Measurements from ENCODE around the gene SAP25.

SAP25 gene

DNA sequence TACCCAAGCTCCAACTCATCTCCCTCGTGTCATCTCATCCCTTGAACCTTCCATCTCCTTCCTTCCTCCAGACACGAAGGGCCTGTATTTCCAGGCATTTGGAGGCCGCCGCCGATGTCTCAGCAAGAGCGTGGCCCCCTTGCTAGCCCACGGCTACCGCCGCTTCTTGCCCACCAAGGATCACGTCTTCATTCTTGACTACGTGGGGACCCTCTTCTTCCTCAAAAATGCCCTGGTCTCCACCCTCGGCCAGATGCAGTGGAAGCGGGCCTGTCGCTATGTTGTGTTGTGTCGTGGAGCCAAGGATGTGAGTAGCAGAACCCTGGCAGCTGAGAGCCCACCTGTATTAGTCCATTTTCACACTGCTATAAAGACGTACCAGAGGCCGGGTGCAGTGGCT lies 17.9 kb upstream of the SAP25 start:
- no peak for DNase-seq

DNA sequence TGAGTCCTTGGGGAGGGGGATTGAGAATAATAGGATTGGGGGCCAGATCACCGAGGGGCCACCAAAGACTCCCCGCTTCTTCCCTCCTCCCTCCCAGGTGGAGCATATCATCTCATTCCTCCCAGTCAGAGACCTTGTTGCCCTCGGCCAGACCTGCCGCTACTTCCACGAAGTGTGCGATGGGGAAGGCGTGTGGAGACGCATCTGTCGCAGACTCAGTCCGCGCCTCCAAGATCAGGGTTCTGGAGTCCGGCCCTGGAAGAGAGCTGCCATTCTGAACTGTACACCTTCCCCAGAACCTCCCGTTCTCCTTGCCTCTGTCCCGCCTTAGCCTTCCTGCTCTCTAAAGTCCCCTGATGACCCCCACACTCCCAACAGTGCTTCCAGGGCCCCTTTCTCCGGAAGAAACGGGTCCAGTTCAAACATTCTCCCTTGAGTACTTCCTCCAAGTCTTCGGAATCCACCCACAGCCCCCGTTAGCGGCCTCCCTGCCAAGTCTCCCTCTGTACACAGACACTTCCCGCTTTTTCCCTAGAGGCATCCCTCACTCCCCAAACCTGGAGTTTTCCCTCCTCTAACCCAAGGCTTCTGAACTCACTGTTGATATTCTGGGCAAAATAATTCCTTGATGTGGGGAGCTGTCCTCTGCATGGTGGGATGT lies 16.5 kb upstream of the SAP25 start:
- no peak for DNase-seq

DNA sequence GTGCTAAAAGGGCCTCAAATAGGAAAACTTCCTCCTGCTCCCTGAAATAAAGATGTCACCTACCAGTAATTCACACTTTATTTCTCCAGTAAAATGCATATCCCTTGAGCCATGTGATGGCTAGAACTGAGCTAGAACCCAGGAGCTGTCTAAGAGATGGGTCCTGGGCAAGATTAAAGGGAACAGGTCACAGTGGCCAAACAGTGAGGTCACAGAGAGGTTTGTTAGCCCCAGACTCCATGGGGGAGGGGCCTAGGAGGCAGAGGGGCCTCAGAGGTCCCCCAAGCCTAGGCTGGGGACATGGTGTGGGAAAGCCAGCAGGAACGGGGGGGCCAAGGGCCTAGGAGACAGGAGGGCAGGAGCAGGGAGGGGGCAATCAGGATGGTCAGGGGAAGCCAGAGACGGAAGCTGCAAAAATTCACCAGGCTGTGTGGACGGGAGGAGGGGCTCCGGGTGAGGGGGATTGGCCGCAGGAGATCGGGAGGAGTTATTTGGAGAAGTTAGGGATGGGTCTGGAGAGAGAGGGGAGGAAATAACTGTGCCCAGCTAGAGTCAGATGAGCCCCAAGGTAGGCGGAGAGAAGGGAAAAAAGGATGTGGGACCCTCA lies 15.7 kb upstream of the SAP25 start:
- DNase-seq, result no peak

DNA sequence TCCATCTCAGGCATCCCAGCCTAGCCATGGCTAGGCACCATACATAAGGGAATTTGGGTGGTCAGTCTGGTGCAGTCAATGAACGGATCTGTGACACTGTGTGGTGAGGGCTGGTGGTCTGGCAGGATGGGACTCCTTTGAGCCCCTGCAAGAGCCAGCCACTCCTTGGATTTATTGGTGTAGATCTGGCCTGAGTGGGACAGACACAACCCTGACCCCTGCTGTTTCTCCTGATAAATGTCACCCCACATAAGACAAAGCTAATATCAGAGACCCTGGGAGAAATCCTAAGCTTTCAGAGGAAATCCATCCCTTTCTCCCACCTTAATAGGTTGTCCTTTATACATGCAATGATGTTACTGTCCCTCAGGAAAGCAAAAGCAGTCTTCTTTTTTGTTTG lies 14.7 kb upstream of the SAP25 start:
- no peak for DNase-seq

DNA sequence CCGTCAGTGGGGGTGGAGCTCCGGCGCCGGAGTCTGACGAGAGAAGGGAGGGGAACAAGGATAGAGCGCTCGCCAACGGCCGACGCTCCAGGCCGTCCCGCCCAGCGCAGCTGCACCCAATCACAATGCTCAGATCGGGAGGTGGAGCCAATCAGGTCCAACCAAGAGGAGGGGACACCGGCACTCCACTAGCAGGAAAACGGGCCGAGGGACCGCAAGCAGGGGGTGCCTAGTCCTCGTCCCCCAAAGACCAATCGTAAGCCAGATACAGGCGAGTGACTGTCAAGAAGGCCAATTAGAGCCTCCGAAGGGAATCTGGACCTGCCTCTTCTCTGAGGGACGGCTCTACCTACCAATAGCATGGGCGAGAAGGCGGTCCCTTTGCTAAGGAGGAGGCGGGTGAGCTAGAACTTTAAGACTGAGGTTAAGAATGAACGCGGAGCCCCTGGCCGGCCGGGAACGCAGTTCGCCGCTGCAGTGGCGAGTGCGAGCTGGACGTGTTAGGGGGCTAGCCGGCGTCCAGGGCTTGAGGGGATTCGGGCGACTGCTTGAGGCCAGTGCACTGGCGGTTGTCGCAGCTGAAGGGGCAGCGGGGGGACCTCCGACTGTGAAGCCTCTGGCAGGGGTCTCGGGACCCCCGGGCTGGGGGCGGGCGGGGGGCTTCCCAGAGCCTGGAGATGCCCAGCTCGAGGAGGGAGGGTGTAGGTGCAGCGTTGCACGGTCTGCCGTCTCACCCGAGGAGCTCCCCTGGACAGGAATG lies 12.7 kb upstream of the SAP25 start, which contains the start of gene FBXO24:
Gene FBXO24 (plus strand): TSS at position 63 of the 760 bp plus-strand sequence. CDS start 298 bp downstream, at position 361.
- DNase-seq, result peak; percentile 100

DNA sequence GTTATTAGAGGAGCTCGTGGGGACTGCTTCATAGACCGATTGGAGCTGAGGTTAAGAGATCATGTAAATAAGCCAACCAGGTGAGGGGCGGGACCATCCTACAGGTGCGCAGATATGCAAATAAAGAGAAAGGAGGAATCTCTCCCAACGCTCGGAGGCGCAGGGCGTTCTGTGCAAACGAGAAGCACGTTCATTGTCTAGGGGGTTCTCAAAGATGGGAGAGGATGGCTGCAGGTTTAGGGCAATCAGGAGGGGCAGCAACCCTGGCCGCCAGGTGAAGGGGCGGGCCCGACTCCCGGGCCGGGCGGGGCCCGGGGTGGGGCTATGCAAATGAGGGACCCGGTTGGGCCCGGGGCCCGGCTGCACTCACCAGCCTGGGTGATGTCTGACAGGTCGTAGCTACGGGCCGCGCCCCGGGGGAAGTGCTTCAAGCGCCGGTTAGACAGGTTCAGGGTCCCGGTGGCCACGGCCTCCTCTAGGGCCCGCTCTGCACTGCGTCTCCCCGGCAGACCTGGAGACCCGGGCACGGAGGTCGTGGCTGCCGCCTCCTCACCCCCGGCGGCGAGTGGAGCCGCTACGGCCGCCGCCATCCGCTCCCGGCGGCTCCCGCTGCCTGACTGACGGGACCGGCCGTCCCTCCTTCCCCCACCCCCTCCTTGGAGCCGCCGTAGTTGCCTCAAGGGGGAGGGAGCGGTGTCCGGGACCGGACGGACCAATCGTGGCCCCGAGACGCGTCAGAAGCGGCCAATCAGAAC lies 12.0 kb upstream of the SAP25 start, which contains the start of gene LRCH4:
Gene LRCH4 (minus strand): TSS at position 619 of the 755 bp plus-strand sequence. CDS start 29 bp downstream, at position 590.
- no peak for DNase-seq

DNA sequence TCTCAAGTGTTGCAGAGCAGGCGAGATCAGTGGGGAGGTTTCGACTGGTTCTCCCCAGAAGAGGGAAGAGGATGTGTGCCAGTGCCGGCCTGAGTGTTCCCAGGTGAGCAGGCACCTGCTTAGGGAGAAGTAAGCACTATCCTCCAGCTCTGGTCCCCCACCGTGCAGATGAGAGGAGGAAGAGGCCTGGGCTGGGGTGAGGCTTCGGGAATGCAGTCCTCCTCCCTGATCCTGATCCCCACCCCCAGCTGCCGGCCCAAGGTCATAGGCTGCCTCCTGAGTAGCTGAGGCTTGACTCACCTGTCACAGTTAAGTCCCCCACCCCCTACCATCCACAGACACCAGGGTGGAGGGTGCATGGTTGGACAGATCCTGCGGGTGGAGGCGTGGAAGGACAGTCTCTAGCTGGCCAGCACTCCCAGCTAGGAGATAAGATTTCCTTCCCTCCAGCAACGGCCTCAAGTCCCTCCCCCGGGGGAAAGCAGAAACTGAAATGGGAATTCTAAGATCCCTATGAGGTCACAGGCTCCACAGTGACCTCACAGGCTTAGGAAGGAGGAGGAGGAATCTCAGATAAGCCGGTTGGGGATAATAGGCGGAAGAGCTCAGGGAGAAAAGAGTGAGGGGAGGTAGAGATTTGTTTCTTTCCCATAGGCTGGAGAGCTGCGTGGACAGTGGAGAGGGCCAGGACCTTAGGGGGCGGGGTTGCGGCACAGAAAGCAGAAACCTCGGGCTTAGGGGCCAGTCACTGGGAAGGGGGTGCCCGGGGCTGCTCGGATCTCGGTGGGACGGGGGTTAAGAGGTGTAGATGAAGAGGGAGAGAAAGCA lies 11.2 kb upstream of the SAP25 start:
- peak; percentile 48 for DNase-seq

DNA sequence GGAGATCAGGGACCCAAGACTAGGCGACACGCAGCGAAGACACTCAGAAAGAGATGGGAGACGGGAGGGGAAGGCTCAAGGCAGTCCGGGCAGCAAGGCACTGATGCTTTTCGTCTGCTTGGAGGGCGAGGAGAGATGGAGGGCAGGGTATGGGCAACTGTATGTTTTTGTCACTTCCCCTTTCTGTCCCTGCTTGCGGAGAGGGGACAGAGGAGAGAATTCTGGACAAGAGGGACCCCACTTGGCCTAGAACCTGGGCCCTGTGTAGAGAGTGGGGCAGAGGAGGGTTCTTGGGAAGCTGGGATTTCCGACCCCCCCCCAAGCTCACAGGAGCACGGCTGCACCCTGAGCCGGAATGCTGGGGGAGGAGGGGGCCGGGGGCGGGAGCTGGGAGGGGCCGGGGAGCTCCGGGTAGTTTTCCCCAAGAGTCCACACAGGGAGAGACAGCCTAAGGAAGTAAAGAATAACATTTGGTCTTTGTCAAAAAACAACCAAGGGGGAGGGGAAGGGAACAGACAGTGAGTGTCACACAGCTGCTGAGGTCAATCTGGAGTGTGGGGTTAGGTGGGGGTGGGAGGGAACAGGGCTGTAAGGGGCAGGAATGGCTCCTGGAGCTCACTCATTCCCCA lies 10.5 kb upstream of the SAP25 start:
- DNase-seq, result no peak

DNA sequence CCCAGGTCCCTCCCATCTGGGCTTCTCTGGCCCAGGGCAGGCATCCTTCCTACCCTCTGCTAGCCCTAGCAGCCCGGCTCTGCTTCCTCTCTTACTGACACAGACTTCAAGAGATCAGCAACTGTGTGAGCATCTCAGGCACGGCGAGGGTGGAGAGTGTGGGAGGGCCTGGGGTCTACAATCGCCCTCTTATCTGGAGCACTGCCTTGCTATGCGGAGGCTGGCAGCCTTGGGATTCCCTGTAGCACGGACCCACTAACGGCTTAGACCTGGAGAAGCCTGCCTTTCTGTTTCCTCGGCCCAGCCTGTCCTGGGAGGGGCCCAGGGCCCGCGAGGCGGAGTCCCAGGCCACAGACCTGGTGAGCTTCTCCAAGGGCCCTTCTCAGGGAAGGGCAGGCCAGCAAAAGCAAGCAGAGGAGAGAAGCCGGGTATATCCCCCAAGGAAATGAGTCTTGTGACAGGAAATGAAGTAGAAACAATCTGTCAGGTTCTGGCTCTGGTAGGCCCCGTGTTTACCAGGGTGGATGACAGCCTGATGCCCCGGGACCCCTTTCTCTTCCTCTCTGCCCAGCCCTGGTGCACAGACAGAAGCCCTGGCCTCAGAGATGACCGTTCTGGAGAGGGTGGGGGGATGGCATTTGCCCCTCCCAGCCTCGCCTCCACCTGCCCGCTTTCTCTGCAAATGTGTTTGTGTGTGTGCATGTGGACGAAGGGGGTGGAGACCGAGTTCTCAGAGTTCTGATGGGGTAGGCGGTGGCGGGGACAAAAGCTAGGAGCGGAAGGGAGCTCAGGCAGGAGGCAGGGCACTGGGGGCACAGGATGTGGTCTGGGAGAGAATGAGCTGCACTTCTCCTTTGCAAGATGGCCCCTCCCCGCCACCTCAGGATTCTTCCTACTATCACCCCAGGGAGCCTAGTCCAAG lies 9.7 kb upstream of the SAP25 start:
- no peak for DNase-seq

DNA sequence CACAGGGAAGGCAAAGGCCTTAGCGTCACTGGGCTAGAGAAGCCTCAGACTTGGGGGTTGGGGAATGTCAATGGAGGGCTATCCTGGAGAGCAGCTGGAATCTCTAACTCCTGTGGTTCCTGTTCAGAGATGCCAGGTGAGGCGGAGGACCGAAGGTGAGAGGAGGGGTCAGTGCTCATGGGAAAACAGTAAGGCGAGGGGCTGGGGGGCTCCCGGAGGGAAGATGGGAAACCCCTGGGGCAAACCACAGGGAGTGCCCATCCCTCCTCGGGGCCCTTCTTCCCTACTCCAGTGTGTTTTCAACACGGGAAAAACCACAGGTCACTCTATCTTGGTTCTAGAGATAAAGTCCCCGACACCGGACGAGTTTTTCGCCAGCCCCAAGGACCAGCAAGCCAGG lies 8.9 kb upstream of the SAP25 start:
- no peak for DNase-seq

DNA sequence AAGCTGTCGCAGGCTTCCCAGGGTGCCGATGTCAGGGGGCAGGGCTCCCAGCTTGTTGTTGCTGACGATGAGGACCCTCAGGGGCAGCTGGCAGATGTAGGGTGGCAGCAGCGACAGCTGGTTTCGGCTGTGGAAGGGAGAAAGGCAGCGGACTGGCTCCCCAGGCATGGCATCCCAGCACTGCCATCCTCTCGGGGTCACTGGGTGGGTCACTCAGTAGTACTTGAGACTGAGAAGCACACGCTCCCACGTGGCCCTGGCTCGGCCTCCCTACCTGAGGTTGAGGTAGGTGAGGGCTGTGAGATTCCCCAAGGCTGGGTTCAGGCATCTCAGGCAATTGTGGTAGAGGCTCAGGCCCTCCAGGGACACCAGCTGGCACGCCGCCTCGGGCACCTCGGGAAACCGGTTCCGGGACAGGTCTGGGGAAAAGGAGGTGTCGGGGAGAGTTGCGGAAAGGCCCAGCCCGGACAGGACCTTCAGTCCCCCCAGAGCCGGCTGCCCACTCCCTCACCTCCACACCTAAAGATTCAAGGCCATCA lies 8.4 kb upstream of the SAP25 start:
- DNase-seq, result peak; percentile 33

DNA sequence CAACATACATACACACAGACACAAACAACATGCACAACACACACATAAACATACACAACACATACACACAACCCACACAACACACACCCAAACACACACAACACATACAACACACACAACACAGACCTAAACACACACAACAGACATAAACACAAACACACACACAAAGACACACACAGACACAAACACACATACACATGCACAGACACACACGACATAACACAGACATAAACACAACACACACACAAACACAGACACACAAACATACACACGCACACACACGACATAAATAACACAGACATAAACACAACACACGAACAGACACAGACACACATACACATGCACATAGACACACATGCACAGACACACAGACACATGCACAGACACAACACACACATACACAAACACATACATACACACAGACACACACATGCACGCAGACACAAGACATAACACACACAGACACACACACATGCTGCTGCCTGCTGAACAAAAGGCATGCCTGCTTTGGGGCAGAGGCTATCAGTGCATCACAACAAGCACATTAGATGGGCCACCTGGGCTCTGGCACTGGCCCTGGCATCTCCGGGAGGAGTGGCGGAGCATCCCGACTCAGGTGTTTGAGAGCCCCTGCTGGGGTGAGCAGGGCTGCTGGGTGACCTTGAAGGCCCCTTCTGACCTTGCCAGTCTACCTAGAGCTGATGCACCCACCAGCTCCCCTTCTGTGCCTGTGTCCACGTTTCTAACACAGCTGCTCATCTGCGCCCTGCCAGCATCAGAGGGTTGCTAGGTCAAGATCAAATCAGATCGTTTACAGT lies 7.0 kb upstream of the SAP25 start:
- DNase-seq, result no peak

DNA sequence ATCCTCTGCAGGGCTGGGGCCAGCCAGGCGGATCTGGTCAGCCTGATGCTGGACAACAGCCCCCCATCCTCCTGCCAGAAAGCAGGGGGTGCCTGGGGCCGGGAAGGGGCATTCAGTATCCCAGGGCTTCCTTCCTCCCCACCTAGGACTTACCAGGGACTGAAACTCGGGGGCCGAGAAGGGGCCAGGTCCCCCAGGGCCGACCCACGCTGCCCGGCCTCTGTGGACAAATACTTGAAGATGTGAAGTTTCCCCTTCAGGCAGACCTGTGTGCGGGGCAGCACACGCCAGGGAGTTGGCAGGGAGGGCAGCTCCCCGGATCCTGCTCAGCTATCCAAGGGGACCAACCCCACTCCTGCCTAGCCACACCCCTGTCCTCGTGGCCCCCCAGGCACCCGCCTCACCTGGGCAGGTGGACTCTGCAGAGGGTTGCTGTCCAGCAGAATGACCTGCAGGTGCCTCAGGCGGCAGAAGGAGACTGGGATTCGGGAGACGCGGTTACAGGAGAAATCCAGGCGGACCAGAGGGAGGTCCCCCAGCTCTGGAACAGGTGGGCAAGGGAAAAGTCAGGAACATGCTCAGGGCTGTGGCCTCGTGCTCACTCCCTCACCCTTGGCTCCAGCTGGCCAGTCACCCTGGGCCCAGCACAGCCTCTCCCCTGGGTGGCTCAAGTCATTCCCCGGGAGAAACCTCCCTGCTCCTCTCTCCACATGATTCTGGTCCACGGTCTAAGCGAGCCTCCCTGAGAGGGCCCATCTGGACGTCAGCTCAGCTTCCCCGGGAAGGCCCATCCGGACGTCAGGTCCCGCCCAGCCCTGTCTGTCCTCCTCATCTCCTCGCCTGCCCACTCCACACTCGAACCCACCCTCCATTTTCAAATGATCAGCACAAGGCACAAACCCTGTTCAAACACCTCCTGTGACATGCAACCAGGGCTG lies 4.8 kb upstream of the SAP25 start:
- no peak for DNase-seq

DNA sequence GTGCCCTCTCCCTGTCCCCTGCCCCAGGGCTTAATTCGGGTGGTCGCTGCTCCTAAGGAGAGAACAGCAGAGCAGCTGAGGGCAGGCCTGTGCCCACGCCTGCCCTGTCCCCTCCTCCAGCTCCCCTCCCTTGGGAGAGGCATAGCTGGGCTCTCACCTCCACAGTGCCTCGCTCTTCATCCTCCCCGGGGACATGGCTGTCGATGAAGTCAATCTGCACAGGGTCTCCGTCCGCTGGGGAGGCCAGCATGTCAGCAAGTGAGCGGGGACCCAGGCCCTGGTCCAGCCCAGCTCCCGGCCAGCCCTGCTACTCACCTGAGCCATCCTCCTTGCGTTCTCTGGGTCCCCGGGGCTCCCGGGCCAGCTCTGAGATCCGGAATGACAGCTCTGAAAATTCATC lies 3.8 kb upstream of the SAP25 start:
- no peak for DNase-seq

DNA sequence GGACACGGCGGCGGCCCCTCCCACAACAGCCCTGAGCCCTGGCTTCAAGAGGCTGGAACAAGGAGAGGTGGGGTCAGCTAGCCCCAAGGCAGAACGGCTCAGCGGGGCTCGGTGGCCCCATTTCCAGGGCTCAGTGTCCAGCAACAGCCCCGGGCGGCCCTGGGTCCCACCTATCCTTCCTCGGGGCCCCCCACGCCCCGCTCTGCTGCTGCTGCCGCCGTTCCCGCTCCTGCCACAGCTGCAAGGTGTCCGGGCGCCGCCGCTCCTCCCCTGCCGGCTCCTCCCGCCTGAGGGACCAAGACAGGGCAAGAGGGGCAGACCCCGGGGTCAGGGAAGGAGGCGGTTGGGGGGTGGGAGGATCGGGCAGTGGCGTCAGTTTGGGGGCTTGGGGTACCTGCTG lies 3.4 kb upstream of the SAP25 start:
- DNase-seq, result no peak

DNA sequence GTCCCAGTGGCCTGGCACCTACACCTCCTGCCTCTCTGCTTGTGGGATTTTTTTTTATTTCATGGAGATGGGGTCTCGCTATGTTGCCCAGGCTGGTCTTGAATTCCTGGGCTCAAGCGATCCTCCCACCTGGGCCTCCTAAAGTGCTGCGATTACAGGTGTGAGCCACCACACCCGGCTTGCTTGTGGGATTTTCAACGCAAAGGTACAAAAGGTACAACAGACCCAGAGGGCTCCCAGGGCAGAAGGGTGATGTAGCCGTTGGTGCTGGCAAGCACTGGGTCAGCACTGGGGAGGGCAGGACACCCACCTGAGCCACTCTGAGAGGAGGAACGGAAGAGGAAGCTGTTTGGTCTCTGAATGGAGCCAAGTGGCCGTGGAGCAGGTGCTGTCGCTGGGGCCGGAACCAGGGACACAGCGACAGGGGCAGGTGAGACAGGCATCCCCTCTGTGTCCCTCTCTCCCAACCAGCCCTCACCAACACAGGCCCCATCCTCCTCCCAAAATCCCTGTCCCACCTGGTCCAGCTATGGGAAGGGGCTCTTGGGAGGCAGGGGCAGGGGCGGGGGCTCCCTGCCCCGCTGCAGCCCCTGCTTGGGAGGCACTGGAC lies 2.8 kb upstream of the SAP25 start:
- DNase-seq, result no peak

DNA sequence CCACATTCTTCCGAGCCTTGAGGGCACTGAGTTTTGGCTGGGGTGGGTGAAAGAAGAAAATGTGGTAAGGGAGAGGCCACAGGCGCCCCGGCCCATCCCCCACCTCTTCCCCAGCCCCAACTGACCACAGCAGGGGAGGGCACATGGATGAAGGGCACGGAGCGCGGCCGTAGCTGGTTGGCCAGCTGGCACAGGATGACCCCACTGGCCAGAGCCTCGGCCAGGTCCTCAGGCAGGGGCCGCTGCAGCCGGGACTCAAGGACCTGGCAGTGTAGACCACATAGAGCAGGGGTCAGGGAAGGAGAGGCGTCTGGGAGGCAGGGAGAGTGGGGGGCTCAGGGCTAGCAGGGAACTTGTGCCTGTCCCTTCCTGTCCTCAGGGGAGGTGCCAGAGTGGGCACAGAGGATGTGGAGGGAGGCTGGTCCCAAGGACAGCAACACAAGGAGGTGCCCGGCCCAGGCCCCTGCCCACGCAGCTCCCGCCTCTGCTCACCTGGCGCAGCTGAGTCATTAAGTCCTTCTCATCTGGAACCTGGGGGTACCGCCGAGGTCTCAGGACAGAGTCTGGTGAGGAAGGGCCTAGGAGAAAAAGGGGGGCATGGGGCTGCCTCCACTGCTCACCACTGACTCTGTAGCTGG lies 2.2 kb upstream of the SAP25 start:
- no peak for DNase-seq

All from DMS79 (cell line).